Neural crest cell (in vitro differentiated cells): ENCODE results near the gene TEX264. TPM values are rescaled to one million over a fixed set of nuclear protein-coding genes. Genes with fewer than 3 reads are reported as not detected.

Experiments
- DNase-seq: peaks from one replicate; pipeline ENCODE4 v3.0.0; 2021; ENCODE audit warnings: low read depth, mixed read lengths, low spot score
- H3K27ac Mint-ChIP-seq: one replicate; pipeline ENCODE4 v1.8.0; 2021; ENCODE audit warnings: mild to moderate bottlenecking, mixed read lengths; ENCODE audit not compliant: unreplicated experiment
- H3K27me3 Mint-ChIP-seq: 2 replicates; pipeline ENCODE4 v1.8.0; 2021; ENCODE audit warnings: low read depth, mild to moderate bottlenecking, mixed read lengths
- H3K36me3 Mint-ChIP-seq: 2 replicates; pipeline ENCODE4 v1.8.0; 2021; ENCODE audit warnings: low read depth, mild to moderate bottlenecking, mixed read lengths
- H3K4me1 Mint-ChIP-seq: 2 replicates; pipeline ENCODE4 v1.8.0; 2021; ENCODE audit warnings: mixed read lengths
- H3K4me3 Mint-ChIP-seq: one replicate; pipeline ENCODE4 v1.8.0; 2021; ENCODE audit warnings: mild to moderate bottlenecking, mixed read lengths
- H3K9me3 Mint-ChIP-seq: 2 replicates; pipeline ENCODE4 v1.8.0; 2021; ENCODE audit warnings: mixed read lengths
- CTCF ChIP-seq: fragments of 200-600 bp; sonication (generic); conservative IDR thresholded peaks from 2 replicates; pipeline ENCODE4 v1.5.0; 2021; ENCODE audit warnings: antibody characterized with exemption, mild to moderate bottlenecking
- total RNA-seq: library from RNA; stranded (reverse); gene quantifications from 2 replicates; pipeline ENCODE4 v1.2.1, GENCODE V29; 2021

TEX264 gene
- total RNA-seq, 1 donor from 2014 or later = 23.2 TPM

DNA sequence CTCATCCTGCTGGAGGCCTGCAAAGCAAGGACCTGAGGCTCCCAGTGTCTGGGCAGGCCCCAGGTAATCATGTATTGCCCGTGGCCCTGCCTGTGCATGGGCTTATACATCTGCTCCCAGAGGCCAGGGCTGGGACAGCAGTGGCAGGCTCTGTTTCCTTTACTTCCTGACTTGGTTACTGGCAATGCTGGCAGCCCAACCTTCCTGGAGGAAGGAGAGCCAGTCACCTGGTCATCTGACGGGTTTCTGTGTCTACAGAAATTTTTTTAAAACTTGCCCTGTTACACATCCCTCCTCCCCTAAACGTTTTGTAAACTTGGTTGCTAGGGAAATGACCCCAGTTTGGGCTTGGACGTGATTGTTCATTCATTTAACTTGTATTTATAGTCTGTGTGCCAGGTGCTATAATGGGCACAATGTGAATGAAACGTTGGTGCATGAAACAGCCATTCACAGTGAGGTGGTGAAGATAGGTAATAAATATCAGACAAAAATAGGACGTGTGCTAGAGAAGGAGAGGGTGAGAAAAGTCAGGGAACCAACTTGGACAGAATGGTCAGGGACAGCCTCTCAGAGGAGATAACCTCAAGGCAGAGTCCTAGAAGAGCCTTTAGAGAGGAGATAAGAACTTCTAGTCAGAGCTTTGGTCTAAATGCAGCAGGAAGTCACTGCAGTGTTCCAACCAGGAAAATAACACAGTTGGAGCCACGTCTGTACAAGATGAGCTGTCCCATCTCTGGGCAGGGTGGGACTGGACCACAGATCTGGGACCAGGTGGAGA is 14.1 kb downstream of the TEX264 start:
- Mint-ChIP-seq H3K27me3 (no peaks in the 10 kb centered on the region), H3K27ac (no peak overlapping the region), H3K9me3 (no peaks in the 10 kb centered on the region), H3K36me3 (no peaks in the 10 kb centered on the region), H3K4me1 (peaks cover 10% of the 10 kb centered on the region), H3K4me3 (no peak overlapping the region)
- no peak for TF ChIP-seq CTCF
- DNase-seq = no peak

DNA sequence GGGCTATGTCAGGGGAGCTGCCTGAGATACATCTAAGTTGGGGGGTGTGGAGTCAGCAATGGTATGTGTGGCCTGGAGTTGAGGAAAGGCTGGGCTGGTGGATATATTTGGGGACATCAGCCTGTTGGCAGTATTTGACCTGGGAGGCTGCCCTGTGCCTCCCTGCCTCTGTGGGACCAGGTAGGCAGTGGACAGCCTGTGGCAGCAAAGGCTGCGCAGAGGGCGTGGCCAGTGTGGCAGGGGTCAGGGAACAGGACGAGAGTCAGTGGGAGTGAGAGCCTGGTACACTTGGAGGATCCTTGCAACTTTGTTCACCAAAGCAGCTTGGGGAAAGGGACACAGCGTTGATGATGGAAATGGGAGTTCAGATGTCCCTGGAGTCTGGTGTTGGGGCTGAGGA is 15.0 kb downstream of the TEX264 start:
- no peaks in the 10 kb centered on the region for H3K36me3 Mint-ChIP-seq
- no peak for TF ChIP-seq CTCF
- peak overlapping the region; percentile 64 for H3K27ac Mint-ChIP-seq
- H3K27me3 Mint-ChIP-seq = no peaks in the 10 kb centered on the region
- no peaks in the 10 kb centered on the region for H3K9me3 Mint-ChIP-seq
- H3K4me1 Mint-ChIP-seq = peaks cover 13% of the 10 kb centered on the region
- DNase-seq = no peak
- H3K4me3 Mint-ChIP-seq = no peak overlapping the region

GRCh38 chr3:51686512-51687215 is 15.6 kb downstream of the TEX264 start:
- Mint-ChIP-seq H3K27ac (peak overlapping the region; percentile 64), H3K27me3 (no peaks in the 10 kb centered on the region), H3K4me3 (no peak overlapping the region), H3K36me3 (no peaks in the 10 kb centered on the region), H3K9me3 (no peaks in the 10 kb centered on the region), H3K4me1 (peaks cover 9% of the 10 kb centered on the region)
- no peak for DNase-seq
- TF ChIP-seq CTCF = no peak

DNA sequence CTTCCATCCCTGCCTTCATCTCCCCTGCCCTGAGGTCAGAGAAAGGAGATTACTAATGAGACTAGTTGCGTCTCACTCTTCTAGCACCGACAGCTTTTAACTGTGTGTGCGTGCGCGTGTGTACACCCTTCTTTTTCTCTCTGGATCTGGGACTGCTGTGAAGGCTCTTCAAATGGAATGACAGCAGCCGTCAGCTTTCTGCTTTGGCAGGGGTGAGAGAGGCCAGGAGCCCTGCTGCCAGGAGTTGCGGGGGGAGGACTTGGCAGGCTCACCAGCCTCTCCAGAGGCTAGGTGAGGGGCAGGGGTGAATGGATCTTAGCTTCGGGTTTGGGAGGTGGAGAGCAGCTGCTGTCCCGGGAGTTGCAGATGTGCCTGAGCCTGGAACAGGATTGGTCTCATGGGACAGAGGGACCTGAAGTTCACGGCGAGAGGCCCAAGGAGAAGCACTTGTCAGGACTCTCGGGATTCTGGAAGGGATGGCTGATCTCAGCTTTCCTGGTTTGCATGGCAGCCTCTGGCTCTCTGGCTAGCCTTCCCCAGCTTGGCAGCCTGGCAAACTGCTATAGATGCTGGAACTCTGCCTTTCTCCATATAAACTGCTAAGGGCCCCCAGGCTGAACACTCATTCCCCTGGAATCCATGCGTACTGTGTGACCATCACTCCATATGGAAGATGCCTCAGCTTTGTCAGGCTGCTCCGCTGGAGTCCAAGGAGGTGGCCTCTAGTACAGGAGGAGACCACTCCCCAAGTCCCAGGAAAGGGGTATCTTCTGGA is 16.6 kb downstream of the TEX264 start:
- H3K9me3 Mint-ChIP-seq = no peaks in the 10 kb centered on the region
- peak overlapping the region; percentile 57 for H3K27ac Mint-ChIP-seq
- TF ChIP-seq CTCF = no peak
- H3K4me1 Mint-ChIP-seq = peaks cover 3% of the 10 kb centered on the region
- no peak for DNase-seq
- H3K4me3 Mint-ChIP-seq = no peak overlapping the region
- no peaks in the 10 kb centered on the region for H3K36me3 Mint-ChIP-seq
- no peaks in the 10 kb centered on the region for H3K27me3 Mint-ChIP-seq

DNA sequence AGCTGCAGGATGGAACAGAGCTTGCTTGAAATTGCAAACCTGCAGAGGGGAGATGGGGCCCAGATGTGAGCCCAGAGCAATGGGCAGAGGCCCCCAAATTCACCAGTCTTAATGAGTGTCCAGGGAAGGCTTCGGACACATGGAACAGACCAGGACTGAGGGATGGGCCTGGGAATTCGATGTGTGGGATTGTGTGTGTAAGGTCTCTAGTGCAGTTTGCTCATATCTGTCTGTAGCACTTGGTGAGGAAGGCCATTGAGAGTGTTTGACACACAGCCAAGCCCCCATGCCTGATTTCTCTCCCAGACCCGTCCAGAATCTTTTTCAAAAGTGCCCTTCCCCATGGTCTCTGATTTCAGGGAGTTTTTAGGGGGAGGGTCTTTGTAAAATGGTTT is 17.2 kb downstream of the TEX264 start:
- no peak overlapping the region for H3K4me3 Mint-ChIP-seq
- H3K27me3 Mint-ChIP-seq = no peaks in the 10 kb centered on the region
- peaks cover 3% of the 10 kb centered on the region for H3K4me1 Mint-ChIP-seq
- no peaks in the 10 kb centered on the region for H3K9me3 Mint-ChIP-seq
- no peak for DNase-seq
- TF ChIP-seq CTCF = no peak
- no peak overlapping the region for H3K27ac Mint-ChIP-seq
- no peaks in the 10 kb centered on the region for H3K36me3 Mint-ChIP-seq
